CD4-positive, alpha-beta T cell treated with Interleukin-4 for 4 hours (primary cell): ENCODE data around the gene HIVEP3.
"Not testable (repeated sequence)": the region's sequence is repeated elsewhere in the genome, so short reads cannot be mapped to it uniquely, and the experiment has no call there.

Experiments
- DNase-seq: peaks from one replicate; pipeline ENCODE4 v3.0.0-alpha.2; 2020

HIVEP3 gene

GRCh38 chr1:41704196-41704595 is 214.5 kb downstream of the HIVEP3 start:
- DNase-seq, result no peak

- no peak for DNase-seq
Observed at GRCh38 chr1:41702771-41703170, 216.0 kb downstream of the HIVEP3 start.

DNA sequence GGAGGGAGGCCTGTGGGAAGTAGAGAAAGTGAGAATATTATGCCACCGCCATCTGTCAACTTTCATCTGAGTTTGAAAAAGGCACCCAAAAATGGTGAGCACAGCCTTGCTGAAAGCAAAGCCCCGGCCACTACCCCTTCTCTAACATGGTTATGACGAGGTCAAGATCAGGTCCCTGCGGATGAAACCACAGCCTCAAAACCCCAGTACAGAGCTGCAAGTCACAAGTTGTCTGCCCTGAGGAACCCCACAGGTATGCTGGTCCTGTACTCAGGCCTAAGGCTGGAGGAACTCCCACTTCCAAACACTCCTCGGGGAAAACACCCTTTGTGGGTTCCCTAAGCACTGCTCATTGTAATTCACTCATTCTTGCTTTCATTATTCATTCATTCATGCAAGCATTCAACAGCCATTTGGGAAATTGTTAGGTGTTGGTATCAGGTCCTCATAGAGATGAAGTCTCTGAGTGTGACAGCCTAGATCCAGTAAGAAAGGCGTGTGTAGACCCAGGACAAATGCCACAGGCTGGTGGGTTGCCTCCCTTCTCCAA is 217.7 kb downstream of the HIVEP3 start:
- no peak for DNase-seq

DNA sequence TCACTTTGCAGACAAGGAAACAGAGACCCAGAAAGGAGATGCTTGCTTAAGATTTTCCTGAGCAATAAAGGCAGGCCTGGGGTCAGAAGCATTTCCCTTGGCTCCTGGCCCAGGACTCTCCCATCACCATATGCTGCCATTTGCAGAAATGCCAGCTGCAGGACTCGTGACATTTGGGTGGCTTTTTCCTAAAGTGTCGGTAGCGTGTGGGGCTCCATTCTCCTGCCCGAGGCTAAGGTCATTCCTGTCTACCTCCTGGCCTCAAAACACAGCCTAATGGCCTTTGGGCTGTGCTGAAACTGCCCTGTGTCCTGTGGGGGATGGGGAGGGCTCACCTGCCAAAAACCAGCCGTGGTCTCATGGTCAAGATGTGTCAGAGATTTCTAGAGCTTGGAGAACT is 218.1 kb downstream of the HIVEP3 start:
- no peak for DNase-seq

GRCh38 chr1:41699861-41700248 is 218.9 kb downstream of the HIVEP3 start:
- no peak for DNase-seq

DNA sequence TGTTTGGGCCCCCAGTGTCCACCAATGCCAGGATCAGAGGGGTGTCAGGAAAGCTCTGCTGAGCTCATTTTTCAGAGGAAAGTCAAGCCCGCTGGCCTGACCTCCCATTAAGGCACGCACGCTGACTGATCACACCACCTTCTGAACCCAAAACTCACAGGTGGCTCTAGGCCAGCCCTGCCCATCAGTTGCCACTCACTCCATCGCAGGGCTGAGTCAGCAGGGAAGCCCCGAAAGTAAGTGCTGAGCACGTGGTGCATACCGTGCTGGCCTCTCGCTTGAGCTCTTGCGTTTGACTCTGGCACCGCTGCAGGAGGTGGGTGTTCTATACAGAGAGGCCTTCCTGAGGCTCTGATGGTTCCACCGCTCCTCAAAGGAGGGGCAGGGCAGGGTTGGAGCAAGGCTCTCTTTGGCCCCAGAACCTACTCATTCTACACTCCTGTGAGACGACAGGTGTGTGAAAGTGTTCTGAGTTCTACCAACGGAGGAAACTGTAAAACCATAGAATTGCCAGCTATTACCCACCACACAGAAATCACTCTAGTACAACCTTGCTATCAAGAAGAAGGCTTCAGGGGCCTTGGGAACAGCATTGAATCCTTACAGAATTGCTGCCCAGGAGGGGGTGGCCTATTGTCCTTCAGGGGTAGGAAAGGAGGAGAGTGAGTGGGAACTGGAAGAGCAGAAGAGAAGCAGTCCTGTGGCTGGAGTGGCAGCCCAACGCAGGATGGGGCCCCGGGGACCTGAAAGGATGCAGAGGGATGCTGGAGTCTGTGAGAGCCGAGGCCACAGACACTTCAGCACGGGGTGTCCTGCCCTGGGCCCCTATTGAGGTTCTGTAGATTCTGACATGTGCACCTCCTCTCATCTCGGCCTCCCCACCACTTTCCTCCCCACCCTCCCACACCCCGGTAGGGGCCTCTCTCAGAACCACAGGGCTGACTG is 219.5 kb downstream of the HIVEP3 start:
- DNase-seq, result peak; percentile 54

GRCh38 chr1:41696381-41696780 is 222.3 kb downstream of the HIVEP3 start:
- no peak for DNase-seq

DNA sequence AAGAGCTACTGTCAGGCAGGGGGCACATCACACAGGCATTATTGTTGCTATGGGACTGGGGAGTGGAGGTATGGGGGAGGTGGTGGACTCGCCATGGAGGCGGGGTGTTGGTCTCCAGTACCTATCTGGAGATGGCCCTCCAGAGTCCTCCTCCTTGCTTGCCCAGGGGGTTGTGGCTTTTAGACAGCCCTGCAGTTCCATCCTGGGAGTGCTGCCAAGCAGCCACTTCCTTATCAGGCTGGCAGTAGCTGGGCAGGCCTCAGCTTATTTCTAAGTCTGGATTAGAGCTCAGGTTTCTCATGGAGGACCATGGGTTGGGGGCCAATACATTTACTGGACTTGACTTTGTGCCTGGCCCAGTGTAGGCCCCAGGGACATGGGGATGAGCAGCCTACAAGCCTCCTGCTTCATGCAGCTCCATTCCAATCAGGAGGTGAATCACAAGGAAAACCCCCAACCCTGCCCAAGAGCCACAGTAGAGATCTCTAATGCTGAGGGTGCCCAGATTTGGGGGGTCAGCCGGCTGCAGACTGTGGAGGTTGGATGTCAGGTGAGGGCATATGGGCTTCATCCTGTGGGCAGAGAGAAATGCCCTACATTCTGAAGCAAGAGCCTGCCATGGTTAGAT is 223.5 kb downstream of the HIVEP3 start:
- no peak for DNase-seq

DNA sequence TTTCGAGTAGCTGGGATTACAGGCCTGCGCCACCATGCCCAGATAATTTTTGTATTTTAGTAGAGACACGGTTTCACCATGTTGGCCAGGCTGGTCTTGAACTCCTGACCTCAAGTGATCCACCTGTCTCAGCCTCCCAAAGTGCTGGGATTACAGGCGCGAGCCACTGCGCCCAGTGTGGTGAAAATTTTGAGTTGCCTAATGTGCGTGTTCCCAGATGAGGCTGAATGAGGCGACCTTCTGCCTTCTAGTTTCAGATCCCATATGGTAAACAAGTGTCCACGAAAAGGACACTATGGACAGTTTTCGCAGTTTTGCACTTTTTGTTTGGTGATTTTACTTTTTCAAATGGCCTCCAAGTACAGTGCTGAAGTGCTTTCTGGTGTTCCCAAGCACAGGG is 226.8 kb downstream of the HIVEP3 start:
- not testable (repeated sequence) for DNase-seq

- no peak for DNase-seq
Observed at GRCh38 chr1:41691424-41691823, 227.3 kb downstream of the HIVEP3 start.

- no peak for DNase-seq
Observed at GRCh38 chr1:41690331-41690730, 228.4 kb downstream of the HIVEP3 start.

DNA sequence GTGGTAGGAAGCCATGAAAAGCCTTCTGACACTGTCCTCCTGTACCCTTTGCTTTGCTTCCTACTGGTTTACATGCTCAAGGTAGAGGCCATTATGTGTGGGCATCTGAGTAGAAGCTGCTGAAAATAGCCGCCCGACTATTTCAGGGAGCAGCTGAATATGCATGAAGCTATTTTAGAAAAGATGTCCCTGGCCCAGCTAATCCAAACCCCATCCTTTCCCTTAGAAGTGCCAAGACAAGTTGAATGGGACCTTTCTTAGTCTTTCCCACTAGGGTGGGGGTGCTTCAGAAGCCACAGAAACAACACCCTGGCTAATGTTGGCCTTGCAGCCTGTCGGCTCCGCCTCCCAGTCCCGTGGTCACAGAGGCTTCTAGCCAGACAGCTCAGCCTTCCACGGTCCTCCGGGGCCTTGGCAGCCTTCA is 229.2 kb downstream of the HIVEP3 start:
- DNase-seq, result no peak

- DNase-seq, result no peak
Observed at GRCh38 chr1:41689139-41689538, 229.6 kb downstream of the HIVEP3 start.

- no peak for DNase-seq
Observed at GRCh38 chr1:41687007-41687406, 231.7 kb downstream of the HIVEP3 start.

DNA sequence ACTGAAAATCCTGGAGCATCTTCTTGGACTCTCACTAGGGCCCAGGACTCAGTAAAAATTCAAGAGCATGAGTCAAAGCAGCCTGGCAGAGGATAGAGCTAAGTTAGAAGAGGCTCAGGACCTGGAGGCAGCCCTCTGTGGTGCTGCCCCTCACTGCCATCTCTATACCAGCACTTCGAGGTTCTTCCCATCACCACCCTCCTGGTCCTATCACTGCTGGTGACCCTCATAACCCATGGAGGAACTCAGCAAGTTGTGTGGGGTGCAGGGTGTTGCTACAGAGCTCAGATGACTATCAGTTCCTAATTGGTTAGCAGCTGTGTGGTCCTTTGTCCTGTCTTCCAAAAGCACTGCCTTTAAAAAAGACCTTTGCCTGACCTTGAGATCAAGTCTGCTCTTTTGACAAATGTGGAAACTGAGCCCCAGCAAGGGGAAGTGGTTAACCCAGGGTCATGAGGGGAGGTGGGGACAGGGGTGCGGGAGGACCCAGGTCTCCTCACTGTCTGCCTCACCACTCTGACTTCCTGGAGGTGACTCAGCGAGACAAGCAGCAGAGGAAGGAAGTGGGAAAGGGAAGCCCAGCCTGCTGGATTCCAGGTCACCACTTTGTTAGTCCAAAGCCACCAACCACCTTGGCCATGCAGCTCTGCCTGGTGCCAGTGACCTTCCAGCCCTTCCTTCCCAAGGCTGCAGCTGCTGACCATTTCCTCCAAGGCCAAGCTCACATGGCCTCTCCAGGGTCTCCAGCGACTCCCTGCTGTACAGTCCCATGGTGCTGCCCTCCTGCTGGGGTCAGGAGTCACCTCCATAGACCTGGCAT is 234.8 kb downstream of the HIVEP3 start:
- DNase-seq, result peak; percentile 55

DNA sequence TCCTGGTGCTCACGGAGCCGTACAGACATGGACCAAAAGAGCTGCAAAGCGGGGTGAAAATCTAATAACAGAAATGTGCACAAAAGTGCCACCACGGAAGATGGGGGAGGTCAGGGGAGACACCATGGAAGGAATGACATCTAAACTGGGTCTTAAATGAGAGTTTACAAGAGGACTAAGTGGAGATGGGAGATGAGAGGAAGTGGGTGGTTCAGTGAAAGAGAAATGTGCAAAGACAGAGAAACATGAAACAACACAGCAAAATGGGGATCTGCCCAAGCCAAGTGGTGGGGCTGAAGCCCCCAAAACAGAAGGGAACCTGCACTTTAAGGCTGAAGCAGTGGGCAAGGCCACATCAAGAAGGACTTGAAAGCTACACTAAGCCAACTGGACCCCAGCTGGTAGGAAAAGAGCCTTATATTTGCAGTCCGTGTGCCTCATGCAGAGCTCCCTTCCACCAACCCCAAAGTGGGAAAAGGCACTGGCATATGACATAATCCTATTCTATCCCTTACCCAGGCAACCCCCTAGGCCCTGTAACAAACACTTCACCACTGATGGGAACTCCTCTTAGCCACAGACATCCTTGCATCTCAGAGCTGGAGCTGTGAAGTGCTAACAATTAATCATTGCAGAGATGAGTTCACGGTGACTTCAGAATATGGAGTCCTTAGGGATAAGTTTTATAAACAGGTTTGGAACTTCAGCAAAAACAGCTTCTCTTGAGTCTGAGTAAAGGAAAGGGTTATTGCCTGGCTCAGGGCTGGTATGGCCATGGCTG is 235.7 kb downstream of the HIVEP3 start:
- no peak for DNase-seq

GRCh38 chr1:41682149-41682548 is 236.6 kb downstream of the HIVEP3 start:
- no peak for DNase-seq

GRCh38 chr1:41681331-41682098 is 237.2 kb downstream of the HIVEP3 start:
- no peak for DNase-seq

- no peak for DNase-seq
Observed at GRCh38 chr1:41679994-41680393, 238.7 kb downstream of the HIVEP3 start.

- no peak for DNase-seq
Observed at GRCh38 chr1:41679531-41679930, 239.2 kb downstream of the HIVEP3 start.

DNA sequence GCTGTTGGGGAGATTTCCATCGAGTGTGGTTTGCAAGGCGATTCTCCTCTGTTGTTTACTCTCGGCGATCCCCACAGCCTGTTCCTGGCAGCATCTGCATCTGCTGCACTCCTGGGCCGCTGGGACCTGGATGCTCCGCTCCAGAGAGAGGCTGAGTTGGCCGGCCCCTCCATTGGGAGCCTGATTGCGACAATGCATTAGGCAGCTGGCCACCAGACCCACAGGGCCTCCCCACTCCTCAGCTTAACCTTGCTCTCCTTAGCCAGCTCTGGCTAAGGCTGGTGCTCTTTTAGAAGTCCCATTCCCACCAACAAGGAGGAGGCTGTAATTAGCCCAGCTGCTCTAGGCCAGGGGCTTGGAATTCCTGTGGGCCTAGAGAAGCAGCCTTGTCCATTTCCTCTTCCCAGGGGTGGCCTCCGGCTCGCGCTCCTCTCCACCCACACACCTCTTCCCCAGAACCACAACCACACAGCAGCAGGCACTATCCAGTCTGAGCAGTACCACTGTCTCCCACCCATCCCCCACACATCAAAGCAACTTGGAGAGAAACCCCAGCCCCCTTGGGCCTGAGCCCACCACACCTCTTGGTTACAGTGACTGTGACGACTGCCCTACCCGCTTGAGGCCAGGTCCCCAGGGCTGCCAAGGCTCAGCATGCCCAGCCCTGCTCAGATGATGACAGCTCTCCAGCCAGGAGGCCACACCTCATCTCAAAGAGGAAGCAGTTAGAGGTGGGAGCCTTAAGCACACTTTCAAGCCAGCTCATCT is 240.4 kb downstream of the HIVEP3 start:
- DNase-seq, result no peak
